NCI-H82 (cell line): ENCODE data around the gene DNAJB11.
"Not testable (repeated sequence)": the region's sequence is repeated elsewhere in the genome, so short reads cannot be mapped to it uniquely, and the experiment has no call there.

ENCODE experiments used
- DNase-seq: peaks from one replicate; lab custom pipeline; 2025; lab: John Stamatoyannopoulos, UW

Gene DNAJB11

GRCh38 chr3:186618318-186618938 is 47.9 kb downstream of the DNAJB11 start:
- DNase-seq, result no peak

- DNase-seq, result no peak
Measured at GRCh38 chr3:186619787-186620212, 49.3 kb downstream of the DNAJB11 start.

GRCh38 chr3:186620213-186621092 is 49.9 kb downstream of the DNAJB11 start:
- no peak for DNase-seq

- no peak for DNase-seq
Measured at GRCh38 chr3:186621894-186622650, 51.6 kb downstream of the DNAJB11 start.

GRCh38 chr3:186622651-186623310 is 52.3 kb downstream of the DNAJB11 start:
- no peak for DNase-seq

GRCh38 chr3:186624598-186624997 is 54.1 kb downstream of the DNAJB11 start:
- DNase-seq, result no peak

- DNase-seq, result no peak
Measured at GRCh38 chr3:186625600-186626042, 55.1 kb downstream of the DNAJB11 start.

- DNase-seq, result no peak
Measured at GRCh38 chr3:186626254-186626847, 55.8 kb downstream of the DNAJB11 start.

- DNase-seq, result no peak
Measured at GRCh38 chr3:186627852-186628414, 57.4 kb downstream of the DNAJB11 start.

GRCh38 chr3:186628756-186629155 is 58.2 kb downstream of the DNAJB11 start:
- no peak for DNase-seq

GRCh38 chr3:186630950-186631641 is 60.6 kb downstream of the DNAJB11 start:
- no peak for DNase-seq

GRCh38 chr3:186633481-186633880 is 63.0 kb downstream of the DNAJB11 start:
- no peak for DNase-seq

- DNase-seq, result not testable (repeated sequence)
Measured at GRCh38 chr3:186634207-186634606, 63.7 kb downstream of the DNAJB11 start.
